Measurements from ENCODE around the gene C6orf89.

GRCh38 chr6:36976007-36976264 is 90.2 kb downstream of the C6orf89 start:
- no peak for TF ChIP-seq RBBP5 (IDR thresholded peaks at IDR 0.05; ENCODE audit: borderline replicate concordance, low read depth, low read length)
- no peak for TF ChIP-seq HDAC6 (IDR thresholded peaks at IDR 0.05; ENCODE audit: low read depth, low read length)
- TF ChIP-seq CTCF (IDR thresholded peaks at IDR 0.05; ENCODE audit: control extremely low read depth in 1 of 3, insufficient read depth in 1 of 3, low read depth in 1 of 3, low read length in 3 of 3), result no peak
- no peak for TF ChIP-seq SP1 (IDR thresholded peaks at IDR 0.05; ENCODE audit: low read depth, low read length)
- no peak for TF ChIP-seq RAD21 (IDR thresholded peaks at IDR 0.05 in 1 of 2, conservative IDR thresholded peaks at IDR 0.05 in 1 of 2; ENCODE audit: low read depth in 2 of 2, low read length in 2 of 2)
- no peak for TF ChIP-seq KDM1A (IDR thresholded peaks at IDR 0.05; ENCODE audit: borderline replicate concordance, low read length)
